A549 (cell line): ENCODE results near the gene CATSPERE.

Source experiments
- POLR2A ChIP-seq: IDR thresholded peaks from 2 replicates; pipeline ENCODE4 v1.6.1; 2012; ENCODE audit warnings: mild to moderate bottlenecking, low read length
- TF ChIP-seq, protein P1 (sequence below): fragments of >200 bp; sonication (Bioruptor Twin); formaldehyde crosslinking; IDR thresholded peaks from 3 replicates; pipeline ENCODE4 v1.5.1; 2016
- TF ChIP-seq, protein P2 (sequence below): fragments of 200-600 bp; sonication (generic); IDR thresholded peaks from 2 replicates; pipeline ENCODE4 v1.6.1; 2016; ENCODE audit warnings: antibody characterized with exemption, mild to moderate bottlenecking, moderate library complexity
- TF ChIP-seq, protein P3 (sequence below): IDR thresholded peaks from 2 replicates; pipeline ENCODE4 v1.6.1; 2012

DNA sequence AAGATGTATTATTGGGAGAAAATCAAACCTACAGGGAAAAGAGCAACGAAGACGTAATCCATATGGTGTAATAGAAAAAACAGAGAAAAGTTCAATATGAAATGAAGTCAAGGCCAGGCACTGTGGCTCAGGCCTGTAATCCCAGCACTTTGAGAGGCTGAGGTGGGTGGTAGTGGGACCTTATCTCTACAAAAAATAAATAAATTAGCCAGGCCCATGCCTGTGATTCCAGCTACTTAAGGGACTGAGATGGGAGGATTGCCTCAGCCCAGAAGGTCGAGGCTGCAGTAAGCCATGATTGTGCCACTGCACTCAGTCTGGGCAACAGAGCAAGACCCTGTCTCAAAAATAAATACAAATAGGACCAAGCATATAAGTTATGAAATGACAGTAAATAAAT lies 203.3 kb downstream of the CATSPERE start:
- TF ChIP-seq, protein P1, sequence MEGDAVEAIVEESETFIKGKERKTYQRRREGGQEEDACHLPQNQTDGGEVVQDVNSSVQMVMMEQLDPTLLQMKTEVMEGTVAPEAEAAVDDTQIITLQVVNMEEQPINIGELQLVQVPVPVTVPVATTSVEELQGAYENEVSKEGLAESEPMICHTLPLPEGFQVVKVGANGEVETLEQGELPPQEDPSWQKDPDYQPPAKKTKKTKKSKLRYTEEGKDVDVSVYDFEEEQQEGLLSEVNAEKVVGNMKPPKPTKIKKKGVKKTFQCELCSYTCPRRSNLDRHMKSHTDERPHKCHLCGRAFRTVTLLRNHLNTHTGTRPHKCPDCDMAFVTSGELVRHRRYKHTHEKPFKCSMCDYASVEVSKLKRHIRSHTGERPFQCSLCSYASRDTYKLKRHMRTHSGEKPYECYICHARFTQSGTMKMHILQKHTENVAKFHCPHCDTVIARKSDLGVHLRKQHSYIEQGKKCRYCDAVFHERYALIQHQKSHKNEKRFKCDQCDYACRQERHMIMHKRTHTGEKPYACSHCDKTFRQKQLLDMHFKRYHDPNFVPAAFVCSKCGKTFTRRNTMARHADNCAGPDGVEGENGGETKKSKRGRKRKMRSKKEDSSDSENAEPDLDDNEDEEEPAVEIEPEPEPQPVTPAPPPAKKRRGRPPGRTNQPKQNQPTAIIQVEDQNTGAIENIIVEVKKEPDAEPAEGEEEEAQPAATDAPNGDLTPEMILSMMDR = no peak
- TF ChIP-seq POLR2A = no peak
- TF ChIP-seq, protein P2, sequence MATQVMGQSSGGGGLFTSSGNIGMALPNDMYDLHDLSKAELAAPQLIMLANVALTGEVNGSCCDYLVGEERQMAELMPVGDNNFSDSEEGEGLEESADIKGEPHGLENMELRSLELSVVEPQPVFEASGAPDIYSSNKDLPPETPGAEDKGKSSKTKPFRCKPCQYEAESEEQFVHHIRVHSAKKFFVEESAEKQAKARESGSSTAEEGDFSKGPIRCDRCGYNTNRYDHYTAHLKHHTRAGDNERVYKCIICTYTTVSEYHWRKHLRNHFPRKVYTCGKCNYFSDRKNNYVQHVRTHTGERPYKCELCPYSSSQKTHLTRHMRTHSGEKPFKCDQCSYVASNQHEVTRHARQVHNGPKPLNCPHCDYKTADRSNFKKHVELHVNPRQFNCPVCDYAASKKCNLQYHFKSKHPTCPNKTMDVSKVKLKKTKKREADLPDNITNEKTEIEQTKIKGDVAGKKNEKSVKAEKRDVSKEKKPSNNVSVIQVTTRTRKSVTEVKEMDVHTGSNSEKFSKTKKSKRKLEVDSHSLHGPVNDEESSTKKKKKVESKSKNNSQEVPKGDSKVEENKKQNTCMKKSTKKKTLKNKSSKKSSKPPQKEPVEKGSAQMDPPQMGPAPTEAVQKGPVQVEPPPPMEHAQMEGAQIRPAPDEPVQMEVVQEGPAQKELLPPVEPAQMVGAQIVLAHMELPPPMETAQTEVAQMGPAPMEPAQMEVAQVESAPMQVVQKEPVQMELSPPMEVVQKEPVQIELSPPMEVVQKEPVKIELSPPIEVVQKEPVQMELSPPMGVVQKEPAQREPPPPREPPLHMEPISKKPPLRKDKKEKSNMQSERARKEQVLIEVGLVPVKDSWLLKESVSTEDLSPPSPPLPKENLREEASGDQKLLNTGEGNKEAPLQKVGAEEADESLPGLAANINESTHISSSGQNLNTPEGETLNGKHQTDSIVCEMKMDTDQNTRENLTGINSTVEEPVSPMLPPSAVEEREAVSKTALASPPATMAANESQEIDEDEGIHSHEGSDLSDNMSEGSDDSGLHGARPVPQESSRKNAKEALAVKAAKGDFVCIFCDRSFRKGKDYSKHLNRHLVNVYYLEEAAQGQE = no peak
- TF ChIP-seq, protein P3, sequence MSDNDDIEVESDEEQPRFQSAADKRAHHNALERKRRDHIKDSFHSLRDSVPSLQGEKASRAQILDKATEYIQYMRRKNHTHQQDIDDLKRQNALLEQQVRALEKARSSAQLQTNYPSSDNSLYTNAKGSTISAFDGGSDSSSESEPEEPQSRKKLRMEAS = no peak
